Nephron (organoid): ENCODE data around the gene RDX.

Experiments
- H3K27ac Mint-ChIP-seq, 3 experiments: 2 replicates each; pipeline ENCODE4 v1.8.0; 2020; ENCODE audit warnings: mixed read lengths in 3 of 3, mild to moderate bottlenecking in 2 of 3, moderate library complexity in 1 of 3
- H3K27me3 Mint-ChIP-seq: 2 replicates; pipeline ENCODE4 v1.8.0; 2021; ENCODE audit warnings: low read depth, mild to moderate bottlenecking, moderate library complexity, mixed read lengths
- H3K36me3 Mint-ChIP-seq: 2 replicates; pipeline ENCODE4 v1.8.0; 2020; ENCODE audit warnings: low read depth, mixed read lengths
- H3K4me1 Mint-ChIP-seq: 2 replicates; pipeline ENCODE4 v1.8.0; 2020; ENCODE audit warnings: mixed read lengths
- H3K4me3 Mint-ChIP-seq, 3 experiments: 2 replicates each; pipeline ENCODE4 v1.8.0; 2020; ENCODE audit warnings: mild to moderate bottlenecking in 3 of 3, mixed read lengths in 3 of 3, moderate library complexity in 2 of 3
- H3K9me3 Mint-ChIP-seq: 2 replicates; pipeline ENCODE4 v1.8.0; 2020; ENCODE audit warnings: mixed read lengths
- CTCF ChIP-seq, 3 experiments: fragments of 200-600 bp; sonication (generic); IDR thresholded peaks; one replicate each; pipeline ENCODE4 v1.5.0; 2021; ENCODE audit warnings: antibody characterized with exemption in 3 of 3; ENCODE audit not compliant: unreplicated experiment in 3 of 3

Gene RDX

GRCh38 chr11:110162216-110162615 lies 134.2 kb downstream of the RDX start:
- H3K27ac Mint-ChIP-seq, result no peak overlapping the region
- H3K9me3 Mint-ChIP-seq, result no peaks in the 10 kb centered on the region
- H3K4me1 Mint-ChIP-seq, result no peaks in the 10 kb centered on the region
- no peak for TF ChIP-seq CTCF (IDR thresholded peaks at IDR 0.05; ENCODE audit: unreplicated experiment in 3 of 3)
- H3K4me3 Mint-ChIP-seq, result no peak overlapping the region
- peaks cover 35% of the 10 kb centered on the region for H3K36me3 Mint-ChIP-seq
- peaks cover 3% of the 10 kb centered on the region for H3K27me3 Mint-ChIP-seq

- H3K36me3 Mint-ChIP-seq, result peaks cover 35% of the 10 kb centered on the region
- H3K9me3 Mint-ChIP-seq, result no peaks in the 10 kb centered on the region
- H3K4me1 Mint-ChIP-seq, result no peaks in the 10 kb centered on the region
- H3K27me3 Mint-ChIP-seq, result peaks cover 3% of the 10 kb centered on the region
- no peak for TF ChIP-seq CTCF (IDR thresholded peaks at IDR 0.05; ENCODE audit: unreplicated experiment in 3 of 3)
- no peak overlapping the region for H3K27ac Mint-ChIP-seq
- no peak overlapping the region for H3K4me3 Mint-ChIP-seq
Observed at GRCh38 chr11:110161061-110161460, 135.4 kb downstream of the RDX start.

GRCh38 chr11:110160437-110160836 lies 136.0 kb downstream of the RDX start:
- Mint-ChIP-seq H3K27ac (no peak overlapping the region), H3K9me3 (no peaks in the 10 kb centered on the region), H3K4me3 (no peak overlapping the region)

GRCh38 chr11:110160016-110160415 lies 136.4 kb downstream of the RDX start:
- H3K27ac Mint-ChIP-seq, result no peak overlapping the region
- no peaks in the 10 kb centered on the region for H3K4me1 Mint-ChIP-seq
- no peak for TF ChIP-seq CTCF (IDR thresholded peaks at IDR 0.05; ENCODE audit: unreplicated experiment in 3 of 3)
- H3K27me3 Mint-ChIP-seq, result peaks cover 3% of the 10 kb centered on the region
- H3K36me3 Mint-ChIP-seq, result peaks cover 27% of the 10 kb centered on the region
- H3K9me3 Mint-ChIP-seq, result no peaks in the 10 kb centered on the region
- no peak overlapping the region for H3K4me3 Mint-ChIP-seq

More at GRCh38 chr11:110160437-110160836, 136.0 kb downstream of the RDX start:
- peaks cover 31% of the 10 kb centered on the region for H3K36me3 Mint-ChIP-seq
- no peaks in the 10 kb centered on the region for H3K4me1 Mint-ChIP-seq
- H3K27me3 Mint-ChIP-seq, result peaks cover 3% of the 10 kb centered on the region
- TF ChIP-seq CTCF (IDR thresholded peaks at IDR 0.05; ENCODE audit: unreplicated experiment in 3 of 3), result no peak

- peaks cover 22% of the 10 kb centered on the region for H3K36me3 Mint-ChIP-seq
- no peak overlapping the region for H3K4me3 Mint-ChIP-seq
- TF ChIP-seq CTCF (IDR thresholded peaks at IDR 0.05; ENCODE audit: unreplicated experiment in 3 of 3), result no peak
- no peaks in the 10 kb centered on the region for H3K4me1 Mint-ChIP-seq
- peak overlapping the region in 1 of 3 experiments; percentile 24 for H3K27ac Mint-ChIP-seq
- H3K9me3 Mint-ChIP-seq, result no peaks in the 10 kb centered on the region
- H3K27me3 Mint-ChIP-seq, result peaks cover 3% of the 10 kb centered on the region
Observed at GRCh38 chr11:110159476-110159875, 136.9 kb downstream of the RDX start.

- H3K27ac Mint-ChIP-seq, result peak overlapping the region in 2 of 3 experiments; percentile 11 to 24
- H3K4me1 Mint-ChIP-seq, result no peaks in the 10 kb centered on the region
- TF ChIP-seq CTCF (IDR thresholded peaks at IDR 0.05; ENCODE audit: unreplicated experiment in 3 of 3), result no peak
- no peak overlapping the region for H3K4me3 Mint-ChIP-seq
- peaks cover 3% of the 10 kb centered on the region for H3K27me3 Mint-ChIP-seq
- H3K36me3 Mint-ChIP-seq, result peaks cover 19% of the 10 kb centered on the region
- H3K9me3 Mint-ChIP-seq, result no peaks in the 10 kb centered on the region
Observed at GRCh38 chr11:110158317-110159200, 137.9 kb downstream of the RDX start.
